H1 (cell line): ENCODE results near the gene CTNND2. TPM values are rescaled to one million over a fixed set of nuclear protein-coding genes. Genes with fewer than 3 reads are reported as not detected.

Source experiments
- YY1 ChIP-seq: IDR thresholded peaks from 2 replicates; pipeline ENCODE4 v1.6.1; 2011; ENCODE audit warnings: low read depth, mild to moderate bottlenecking, low read length
- polyA plus RNA-seq, 7 experiments: library from polyadenylated mRNA; depleted of rRNA in 3 of 7; stranded (reverse) in 5 of 7; unstranded in 2 of 7; fragments of >200 nt in 5 of 7; fragments of 200-250 nt in 2 of 7; gene quantifications; 1 replicate in 5 of 7; 2 replicates in 1 of 7; 4 replicates in 1 of 7; pipeline versions ENCODE4 v1.2.1 to v1.2.3, GENCODE V29; 2011 to 2013; ENCODE audit warnings: missing spikeins in 2 of 7, mixed read lengths in 2 of 7
- total RNA-seq: library from RNA; stranded (reverse); fragmentation: NEBNext Ultra II Directional; extraction: Animal tissue kit (Norgen Biotek cat#: 25700); gene quantifications from 2 replicates; pipeline ENCODE4 v1.2.1, GENCODE V29; 2021
- TF ChIP-seq, protein P1 (sequence below): fragments of 300-600 bp; sonication (generic); IDR thresholded peaks from 2 replicates; pipeline ENCODE4 v1.7.1; 2012; ENCODE audit warnings: low read length, moderate library complexity, mild to moderate bottlenecking, inconsistent platforms; ENCODE audit not compliant: insufficient replicate concordance

CTNND2 gene
- total and polyA plus RNA-seq, 2 of the 8 experiments (the other 6 are each of a cell fraction or from before 2014, with no cell fraction given), result 7.4 to 14.2 TPM

DNA sequence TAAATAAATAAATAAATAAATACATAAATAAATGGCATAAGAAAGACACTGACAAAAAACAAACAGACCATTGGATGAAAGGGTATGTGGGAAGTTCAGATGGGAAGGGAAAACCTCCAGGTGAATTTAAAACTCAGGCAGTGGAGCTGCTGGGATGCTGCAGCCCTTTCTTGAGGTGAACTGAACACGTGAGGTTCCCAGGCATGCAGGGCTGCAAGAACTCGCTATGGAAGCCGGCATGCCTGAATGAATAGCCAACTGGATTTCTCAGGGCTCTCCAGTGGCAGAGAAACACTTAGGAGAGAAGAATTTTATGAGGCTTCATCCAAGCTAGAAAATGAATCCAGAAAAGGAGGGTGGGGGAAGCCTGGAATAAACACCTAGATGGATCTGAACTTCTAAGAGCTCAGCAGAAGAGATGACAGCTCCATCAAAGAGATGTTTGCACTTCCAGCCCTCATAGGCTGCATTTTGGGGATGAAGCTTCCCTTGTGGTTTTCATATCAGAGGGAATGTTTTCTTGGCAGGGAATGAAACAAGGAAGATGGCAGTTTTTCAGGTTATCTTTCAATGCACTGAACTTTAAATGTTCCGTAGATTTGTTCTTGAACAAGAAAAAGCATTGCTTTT is 919.0 kb downstream of the CTNND2 start (continued):
- TF ChIP-seq, protein P1, sequence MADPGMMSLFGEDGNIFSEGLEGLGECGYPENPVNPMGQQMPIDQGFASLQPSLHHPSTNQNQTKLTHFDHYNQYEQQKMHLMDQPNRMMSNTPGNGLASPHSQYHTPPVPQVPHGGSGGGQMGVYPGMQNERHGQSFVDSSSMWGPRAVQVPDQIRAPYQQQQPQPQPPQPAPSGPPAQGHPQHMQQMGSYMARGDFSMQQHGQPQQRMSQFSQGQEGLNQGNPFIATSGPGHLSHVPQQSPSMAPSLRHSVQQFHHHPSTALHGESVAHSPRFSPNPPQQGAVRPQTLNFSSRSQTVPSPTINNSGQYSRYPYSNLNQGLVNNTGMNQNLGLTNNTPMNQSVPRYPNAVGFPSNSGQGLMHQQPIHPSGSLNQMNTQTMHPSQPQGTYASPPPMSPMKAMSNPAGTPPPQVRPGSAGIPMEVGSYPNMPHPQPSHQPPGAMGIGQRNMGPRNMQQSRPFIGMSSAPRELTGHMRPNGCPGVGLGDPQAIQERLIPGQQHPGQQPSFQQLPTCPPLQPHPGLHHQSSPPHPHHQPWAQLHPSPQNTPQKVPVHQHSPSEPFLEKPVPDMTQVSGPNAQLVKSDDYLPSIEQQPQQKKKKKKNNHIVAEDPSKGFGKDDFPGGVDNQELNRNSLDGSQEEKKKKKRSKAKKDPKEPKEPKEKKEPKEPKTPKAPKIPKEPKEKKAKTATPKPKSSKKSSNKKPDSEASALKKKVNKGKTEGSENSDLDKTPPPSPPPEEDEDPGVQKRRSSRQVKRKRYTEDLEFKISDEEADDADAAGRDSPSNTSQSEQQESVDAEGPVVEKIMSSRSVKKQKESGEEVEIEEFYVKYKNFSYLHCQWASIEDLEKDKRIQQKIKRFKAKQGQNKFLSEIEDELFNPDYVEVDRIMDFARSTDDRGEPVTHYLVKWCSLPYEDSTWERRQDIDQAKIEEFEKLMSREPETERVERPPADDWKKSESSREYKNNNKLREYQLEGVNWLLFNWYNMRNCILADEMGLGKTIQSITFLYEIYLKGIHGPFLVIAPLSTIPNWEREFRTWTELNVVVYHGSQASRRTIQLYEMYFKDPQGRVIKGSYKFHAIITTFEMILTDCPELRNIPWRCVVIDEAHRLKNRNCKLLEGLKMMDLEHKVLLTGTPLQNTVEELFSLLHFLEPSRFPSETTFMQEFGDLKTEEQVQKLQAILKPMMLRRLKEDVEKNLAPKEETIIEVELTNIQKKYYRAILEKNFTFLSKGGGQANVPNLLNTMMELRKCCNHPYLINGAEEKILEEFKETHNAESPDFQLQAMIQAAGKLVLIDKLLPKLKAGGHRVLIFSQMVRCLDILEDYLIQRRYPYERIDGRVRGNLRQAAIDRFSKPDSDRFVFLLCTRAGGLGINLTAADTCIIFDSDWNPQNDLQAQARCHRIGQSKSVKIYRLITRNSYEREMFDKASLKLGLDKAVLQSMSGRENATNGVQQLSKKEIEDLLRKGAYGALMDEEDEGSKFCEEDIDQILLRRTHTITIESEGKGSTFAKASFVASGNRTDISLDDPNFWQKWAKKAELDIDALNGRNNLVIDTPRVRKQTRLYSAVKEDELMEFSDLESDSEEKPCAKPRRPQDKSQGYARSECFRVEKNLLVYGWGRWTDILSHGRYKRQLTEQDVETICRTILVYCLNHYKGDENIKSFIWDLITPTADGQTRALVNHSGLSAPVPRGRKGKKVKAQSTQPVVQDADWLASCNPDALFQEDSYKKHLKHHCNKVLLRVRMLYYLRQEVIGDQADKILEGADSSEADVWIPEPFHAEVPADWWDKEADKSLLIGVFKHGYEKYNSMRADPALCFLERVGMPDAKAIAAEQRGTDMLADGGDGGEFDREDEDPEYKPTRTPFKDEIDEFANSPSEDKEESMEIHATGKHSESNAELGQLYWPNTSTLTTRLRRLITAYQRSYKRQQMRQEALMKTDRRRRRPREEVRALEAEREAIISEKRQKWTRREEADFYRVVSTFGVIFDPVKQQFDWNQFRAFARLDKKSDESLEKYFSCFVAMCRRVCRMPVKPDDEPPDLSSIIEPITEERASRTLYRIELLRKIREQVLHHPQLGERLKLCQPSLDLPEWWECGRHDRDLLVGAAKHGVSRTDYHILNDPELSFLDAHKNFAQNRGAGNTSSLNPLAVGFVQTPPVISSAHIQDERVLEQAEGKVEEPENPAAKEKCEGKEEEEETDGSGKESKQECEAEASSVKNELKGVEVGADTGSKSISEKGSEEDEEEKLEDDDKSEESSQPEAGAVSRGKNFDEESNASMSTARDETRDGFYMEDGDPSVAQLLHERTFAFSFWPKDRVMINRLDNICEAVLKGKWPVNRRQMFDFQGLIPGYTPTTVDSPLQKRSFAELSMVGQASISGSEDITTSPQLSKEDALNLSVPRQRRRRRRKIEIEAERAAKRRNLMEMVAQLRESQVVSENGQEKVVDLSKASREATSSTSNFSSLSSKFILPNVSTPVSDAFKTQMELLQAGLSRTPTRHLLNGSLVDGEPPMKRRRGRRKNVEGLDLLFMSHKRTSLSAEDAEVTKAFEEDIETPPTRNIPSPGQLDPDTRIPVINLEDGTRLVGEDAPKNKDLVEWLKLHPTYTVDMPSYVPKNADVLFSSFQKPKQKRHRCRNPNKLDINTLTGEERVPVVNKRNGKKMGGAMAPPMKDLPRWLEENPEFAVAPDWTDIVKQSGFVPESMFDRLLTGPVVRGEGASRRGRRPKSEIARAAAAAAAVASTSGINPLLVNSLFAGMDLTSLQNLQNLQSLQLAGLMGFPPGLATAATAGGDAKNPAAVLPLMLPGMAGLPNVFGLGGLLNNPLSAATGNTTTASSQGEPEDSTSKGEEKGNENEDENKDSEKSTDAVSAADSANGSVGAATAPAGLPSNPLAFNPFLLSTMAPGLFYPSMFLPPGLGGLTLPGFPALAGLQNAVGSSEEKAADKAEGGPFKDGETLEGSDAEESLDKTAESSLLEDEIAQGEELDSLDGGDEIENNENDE, result no peak
- TF ChIP-seq YY1, result no peak
